Calu3 (cell line): ENCODE results near the gene FGD5. TPM values are rescaled to one million over a fixed set of nuclear protein-coding genes. Genes with fewer than 3 reads are reported as not detected.

ENCODE experiments used
- BruUV-seq: library from RNA; stranded (reverse); fragments of 400-500 nt; replicated peaks from 2 replicates; lab custom pipeline; 2021; lab: Mats Ljungman, UMichigan
- CTCF ChIA-PET: fragments of 300-600 bp; sonication (Branson Sonifier 250); formaldehyde crosslinking; loops from one replicate; lab custom pipeline; 2022; ENCODE audit warnings: antibody characterized with exemption; lab: Charles Lee
- DNase-seq: peaks from one replicate; pipeline ENCODE4 v3.0.0; 2022
- H3K27ac Mint-ChIP-seq: one replicate; pipeline ENCODE4 v1.8.0; 2022; ENCODE audit warnings: mixed read lengths; ENCODE audit not compliant: unreplicated experiment
- H3K27me3 Mint-ChIP-seq: one replicate; pipeline ENCODE4 v1.8.0; 2022; ENCODE audit warnings: mixed read lengths; ENCODE audit not compliant: unreplicated experiment
- H3K36me3 Mint-ChIP-seq: one replicate; pipeline ENCODE4 v1.8.0; 2022; ENCODE audit warnings: mild to moderate bottlenecking, moderate library complexity, mixed read lengths; ENCODE audit not compliant: insufficient read depth, unreplicated experiment
- H3K4me1 Mint-ChIP-seq: one replicate; pipeline ENCODE4 v1.8.0; 2022; ENCODE audit warnings: mild to moderate bottlenecking, low read depth, mixed read lengths; ENCODE audit not compliant: unreplicated experiment
- H3K4me3 Mint-ChIP-seq: one replicate; pipeline ENCODE4 v1.8.0; 2022; ENCODE audit warnings: mild to moderate bottlenecking, low read depth, moderate library complexity, mixed read lengths; ENCODE audit not compliant: unreplicated experiment
- H3K9me3 Mint-ChIP-seq: one replicate; pipeline ENCODE4 v1.8.0; 2022; ENCODE audit warnings: low read depth, mixed read lengths; ENCODE audit not compliant: unreplicated experiment
- intact Hi-C: fragments of 100-400 bp; cut with micrococcal nuclease; formaldehyde crosslinking; loops from one replicate; pipeline ENCODE4 v1.10.0; 2022; ENCODE audit not compliant: unreplicated experiment
- total RNA-seq: library from RNA; stranded (reverse); gene quantifications from 2 replicates; pipeline ENCODE4 v1.2.3, GENCODE V29; 2022
- TF ChIP-seq, protein P1 (sequence below): fragments of 200-600 bp; IDR thresholded peaks from one replicate; pipeline ENCODE4 v1.8.0; 2022; ENCODE audit warnings: antibody characterized with exemption; ENCODE audit not compliant: unreplicated experiment

FGD5 gene
- total RNA-seq, 1 experiment from 2014 or later, result not detected

- no peak overlapping the region for H3K4me3 Mint-ChIP-seq
- H3K9me3 Mint-ChIP-seq, result no peaks in the 10 kb centered on the region
- intact Hi-C loops, result no loop called here
- TF ChIP-seq, protein P1, sequence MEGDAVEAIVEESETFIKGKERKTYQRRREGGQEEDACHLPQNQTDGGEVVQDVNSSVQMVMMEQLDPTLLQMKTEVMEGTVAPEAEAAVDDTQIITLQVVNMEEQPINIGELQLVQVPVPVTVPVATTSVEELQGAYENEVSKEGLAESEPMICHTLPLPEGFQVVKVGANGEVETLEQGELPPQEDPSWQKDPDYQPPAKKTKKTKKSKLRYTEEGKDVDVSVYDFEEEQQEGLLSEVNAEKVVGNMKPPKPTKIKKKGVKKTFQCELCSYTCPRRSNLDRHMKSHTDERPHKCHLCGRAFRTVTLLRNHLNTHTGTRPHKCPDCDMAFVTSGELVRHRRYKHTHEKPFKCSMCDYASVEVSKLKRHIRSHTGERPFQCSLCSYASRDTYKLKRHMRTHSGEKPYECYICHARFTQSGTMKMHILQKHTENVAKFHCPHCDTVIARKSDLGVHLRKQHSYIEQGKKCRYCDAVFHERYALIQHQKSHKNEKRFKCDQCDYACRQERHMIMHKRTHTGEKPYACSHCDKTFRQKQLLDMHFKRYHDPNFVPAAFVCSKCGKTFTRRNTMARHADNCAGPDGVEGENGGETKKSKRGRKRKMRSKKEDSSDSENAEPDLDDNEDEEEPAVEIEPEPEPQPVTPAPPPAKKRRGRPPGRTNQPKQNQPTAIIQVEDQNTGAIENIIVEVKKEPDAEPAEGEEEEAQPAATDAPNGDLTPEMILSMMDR, result no peak
- H3K36me3 Mint-ChIP-seq, result no peaks in the 10 kb centered on the region
- no peaks in the 10 kb centered on the region for H3K4me1 Mint-ChIP-seq
- no TSS peak for BruUV-seq
- CTCF ChIA-PET, result no interaction called here
- H3K27ac Mint-ChIP-seq, result no peak overlapping the region
- DNase-seq, result no peak
- peaks cover 95% of the 10 kb centered on the region for H3K27me3 Mint-ChIP-seq
These were observed 4.1 kb downstream of the FGD5 start for GRCh38 chr3:14822670-14823390.

DNA sequence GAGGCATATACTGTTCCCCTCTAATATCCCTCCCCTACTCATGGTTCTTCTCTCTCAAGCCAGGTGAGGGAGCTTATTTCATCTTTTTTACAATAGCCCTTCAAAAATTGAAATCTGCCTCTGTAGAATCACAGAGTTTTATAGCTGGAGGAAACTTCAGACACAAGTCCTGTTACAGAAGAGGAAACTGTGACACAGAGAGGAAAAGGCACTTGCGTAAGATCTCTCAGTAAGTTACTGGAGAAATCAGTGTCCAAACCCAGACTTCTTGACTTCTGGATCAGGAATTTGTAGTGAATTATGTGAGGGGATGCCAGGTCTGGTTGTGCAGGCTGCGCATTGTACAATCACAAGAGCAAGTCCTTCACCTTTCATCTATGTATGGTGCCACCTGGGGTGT is 4.6 kb downstream of the FGD5 start:
- intact Hi-C loops, result no loop called here
- H3K9me3 Mint-ChIP-seq, result no peaks in the 10 kb centered on the region
- no peak for DNase-seq
- H3K4me3 Mint-ChIP-seq, result no peak overlapping the region
- H3K27ac Mint-ChIP-seq, result no peak overlapping the region
- H3K4me1 Mint-ChIP-seq, result no peaks in the 10 kb centered on the region
- H3K36me3 Mint-ChIP-seq, result no peaks in the 10 kb centered on the region
- CTCF ChIA-PET, result no interaction called here
- H3K27me3 Mint-ChIP-seq, result peaks cover 95% of the 10 kb centered on the region
- BruUV-seq, result no TSS peak
- TF ChIP-seq, protein P1, result no peak

GRCh38 chr3:14823910-14824629 is 5.3 kb downstream of the FGD5 start:
- Mint-ChIP-seq H3K36me3 (no peaks in the 10 kb centered on the region), H3K27ac (no peak overlapping the region), H3K4me3 (no peak overlapping the region), H3K4me1 (no peaks in the 10 kb centered on the region), H3K27me3 (peaks cover 95% of the 10 kb centered on the region), H3K9me3 (no peaks in the 10 kb centered on the region)
- no peak for DNase-seq
- TF ChIP-seq, protein P1, result no peak
- intact Hi-C loops, result no loop called here
- no TSS peak for BruUV-seq
- CTCF ChIA-PET, result no interaction called here

GRCh38 chr3:14824646-14825045 is 5.9 kb downstream of the FGD5 start:
- Mint-ChIP-seq H3K27me3 (peaks cover 95% of the 10 kb centered on the region), H3K27ac (no peak overlapping the region), H3K4me3 (no peak overlapping the region), H3K4me1 (no peaks in the 10 kb centered on the region), H3K9me3 (no peaks in the 10 kb centered on the region), H3K36me3 (no peaks in the 10 kb centered on the region)
- intact Hi-C loops, result no loop called here
- DNase-seq, result no peak
- TF ChIP-seq, protein P1, result no peak
- CTCF ChIA-PET, result no interaction called here
- no TSS peak for BruUV-seq
